H9 (cell line): Measurements from ENCODE around the gene PGS1. TPM values are rescaled to one million over a fixed set of nuclear protein-coding genes. Genes with fewer than 3 reads are reported as not detected.

Experiments
- DNase-seq: peaks from one replicate; pipeline ENCODE4 v3.0.0-alpha.2; 2017
- H2AFZ ChIP-seq: one replicate; pipeline ENCODE4 v1.6.1; 2013; ENCODE audit warnings: mild to moderate bottlenecking, low read length, control low read depth, moderate library complexity
- H2AK5ac ChIP-seq: 2 replicates; pipeline ENCODE4 v1.6.1; 2013; ENCODE audit warnings: low read length, control low read depth, mixed read lengths; ENCODE audit not compliant: insufficient read length
- H2BK120ac ChIP-seq: one replicate; pipeline ENCODE4 v1.6.1; 2013; ENCODE audit warnings: low read depth, mild to moderate bottlenecking, low read length, control low read depth, inconsistent platforms; ENCODE audit not compliant: poor library complexity, severe bottlenecking
- H2BK12ac ChIP-seq: 2 replicates; pipeline ENCODE4 v1.6.1; 2013; ENCODE audit warnings: low read length, control low read depth, mixed read lengths, low read depth; ENCODE audit not compliant: insufficient read length
- H2BK15ac ChIP-seq: 2 replicates; pipeline ENCODE4 v1.6.1; 2013; ENCODE audit warnings: low read depth, low read length, control low read depth
- H2BK20ac ChIP-seq: one replicate; pipeline ENCODE4 v1.6.1; 2013; ENCODE audit warnings: low read depth, mild to moderate bottlenecking, low read length, control low read depth, inconsistent platforms; ENCODE audit not compliant: poor library complexity, severe bottlenecking
- H2BK5ac ChIP-seq: 2 replicates; pipeline ENCODE4 v1.6.1; 2013; ENCODE audit warnings: low read length, control low read depth, mixed read lengths; ENCODE audit not compliant: insufficient read length
- H3K14ac ChIP-seq: 2 replicates; pipeline ENCODE4 v1.6.1; 2013; ENCODE audit warnings: low read length, control low read depth; ENCODE audit not compliant: insufficient read depth
- H3K18ac ChIP-seq: 2 replicates; pipeline ENCODE4 v1.6.1; 2013; ENCODE audit warnings: low read depth, mild to moderate bottlenecking, mixed read lengths, low read length, control low read depth; ENCODE audit not compliant: insufficient read length
- H3K23ac ChIP-seq: 2 replicates; pipeline ENCODE4 v1.6.1; 2013; ENCODE audit warnings: low read length, control low read depth, mixed read lengths, low read depth; ENCODE audit not compliant: insufficient read length
- H3K23me2 ChIP-seq: 2 replicates; pipeline ENCODE4 v1.6.1; 2013; ENCODE audit warnings: low read depth, mild to moderate bottlenecking, mixed read lengths, low read length, control low read depth; ENCODE audit not compliant: insufficient read length, poor library complexity, severe bottlenecking
- H3K27ac ChIP-seq: 2 replicates; pipeline ENCODE4 v1.5.1; 2013; ENCODE audit warnings: low read length, control low read depth, mixed read lengths, low read depth; ENCODE audit not compliant: insufficient read length
- H3K27me3 ChIP-seq: 2 replicates; pipeline ENCODE4 v1.6.1; 2013; ENCODE audit warnings: low read length, control low read depth, inconsistent platforms; ENCODE audit not compliant: insufficient read depth
- H3K4ac ChIP-seq: 2 replicates; pipeline ENCODE4 v1.6.1; 2013; ENCODE audit warnings: low read depth, mild to moderate bottlenecking, control low read depth, inconsistent platforms, low read length, moderate library complexity
- H3K4me1 ChIP-seq: 2 replicates; pipeline ENCODE4 v1.6.1; 2013; ENCODE audit warnings: low read length, control low read depth, inconsistent platforms; ENCODE audit not compliant: insufficient read depth
- H3K4me2 ChIP-seq: 2 replicates; pipeline ENCODE4 v1.6.1; 2013; ENCODE audit warnings: low read length, control low read depth, mixed read lengths; ENCODE audit not compliant: insufficient read length, insufficient read depth
- H3K56ac ChIP-seq: 2 replicates; pipeline ENCODE4 v1.6.1; 2013; ENCODE audit warnings: low read depth, mild to moderate bottlenecking, mixed read lengths, low read length, control low read depth; ENCODE audit not compliant: insufficient read length
- H3K79me1 ChIP-seq: 2 replicates; pipeline ENCODE4 v1.6.1; 2013; ENCODE audit warnings: low read depth, mild to moderate bottlenecking, moderate library complexity, low read length, control low read depth, inconsistent platforms; ENCODE audit not compliant: insufficient read depth, poor library complexity, severe bottlenecking
- H3K79me2 ChIP-seq: 2 replicates; pipeline ENCODE4 v1.6.1; 2013; ENCODE audit warnings: low read length, control low read depth, inconsistent platforms; ENCODE audit not compliant: insufficient read depth
- H3K9ac ChIP-seq: 2 replicates; pipeline ENCODE4 v1.6.1; 2013; ENCODE audit warnings: low read length, control low read depth, mixed read lengths; ENCODE audit not compliant: insufficient read length; ENCODE audit errors: extremely low read depth
- H3K9me3 ChIP-seq: one replicate; pipeline ENCODE4 v1.6.1; 2013; ENCODE audit warnings: low read depth, low read length, inconsistent platforms; ENCODE audit not compliant: control insufficient read depth
- H3T11ph ChIP-seq: one replicate; pipeline ENCODE4 v1.6.1; 2013; ENCODE audit warnings: mild to moderate bottlenecking, low read length, control low read depth, inconsistent platforms
- H4K20me1 ChIP-seq: one replicate; pipeline ENCODE4 v1.6.1; 2013; ENCODE audit not compliant: control insufficient read depth, insufficient read length, insufficient read depth
- H4K5ac ChIP-seq: 2 replicates; pipeline ENCODE4 v1.6.1; 2013; ENCODE audit warnings: low read depth, mild to moderate bottlenecking, mixed read lengths, low read length, control low read depth; ENCODE audit not compliant: insufficient read length
- H4K8ac ChIP-seq: replicated peaks from 2 replicates; pipeline ENCODE4 v1.6.1; 2013; ENCODE audit warnings: low read length, control low read depth, mixed read lengths, low read depth; ENCODE audit not compliant: insufficient read length
- H4K91ac ChIP-seq: 2 replicates; pipeline ENCODE4 v1.6.1; 2013; ENCODE audit warnings: low read depth, mild to moderate bottlenecking, moderate library complexity, mixed read lengths, low read length, control low read depth; ENCODE audit not compliant: insufficient read length
- H3K27ac Mint-ChIP-seq, 3 experiments: 2 replicates in 2 of 3; 3 replicates in 1 of 3; pipeline ENCODE4 v1.8.0; 2020 to 2021; ENCODE audit warnings: mixed read lengths in 3 of 3, mild to moderate bottlenecking in 1 of 3, moderate library complexity in 1 of 3
- H3K27me3 Mint-ChIP-seq: 2 replicates; pipeline ENCODE4 v1.8.0; 2021; ENCODE audit warnings: low read depth, mild to moderate bottlenecking, moderate library complexity, mixed read lengths
- H3K36me3 Mint-ChIP-seq, 3 experiments: 2 replicates in 2 of 3; 3 replicates in 1 of 3; pipeline ENCODE4 v1.8.0; 2020 to 2021; ENCODE audit warnings: low read depth in 3 of 3, mixed read lengths in 3 of 3; ENCODE audit not compliant: insufficient read depth in 1 of 3
- H3K4me1 Mint-ChIP-seq, 2 experiments: 2 replicates each; pipeline ENCODE4 v1.8.0; 2020; ENCODE audit warnings: mixed read lengths in 2 of 2
- H3K4me3 Mint-ChIP-seq, 2 experiments: 2 replicates in 1 of 2; 3 replicates in 1 of 2; pipeline ENCODE4 v1.8.0; 2020 to 2021; ENCODE audit warnings: mild to moderate bottlenecking in 2 of 2, mixed read lengths in 2 of 2, moderate library complexity in 1 of 2
- H3K9me3 Mint-ChIP-seq, 2 experiments: 2 replicates in 1 of 2; 3 replicates in 1 of 2; pipeline ENCODE4 v1.8.0; 2020; ENCODE audit warnings: mild to moderate bottlenecking in 2 of 2, mixed read lengths in 2 of 2, moderate library complexity in 1 of 2
- CTCF ChIP-seq: fragments of 200-600 bp; sonication (generic); conservative IDR thresholded peaks from 3 replicates; pipeline ENCODE4 v1.8.0; 2021; ENCODE audit warnings: antibody characterized with exemption, mild to moderate bottlenecking
- WGBS: extraction: QIAGEN DNeasy Blood & Tissue Kit; methylation state at CpG from one replicate; pipeline ENCODE4 v1.1.7; 2013; ENCODE audit warnings: missing lambda C conversion rate, low lambda C conversion rate, mixed read lengths; ENCODE audit not compliant: insufficient read length; ENCODE audit errors: extremely low coverage; 5-methylcytosine and 5-hydroxymethylcytosine counted together
- total RNA-seq: library from RNA; stranded (reverse); gene quantifications from 2 replicates; pipeline ENCODE4 v1.2.1, GENCODE V29; 2021

The PGS1 gene
- total RNA-seq, 1 experiment from 2014 or later, result 45.7 TPM

- no peak overlapping the region for H3K4me2 ChIP-seq
- no peak overlapping the region for H2BK12ac ChIP-seq
- Mint-ChIP-seq H3K27me3 (no peaks in the 10 kb centered on the region), H3K4me3 (no peak overlapping the region), H3K4me1 (peaks cover 0 to 3% of the 10 kb centered on the region in 2 experiments; a peak in 1 of 4 replicates), H3K27ac (no peak overlapping the region; a peak in 1 of 7 replicates), H3K9me3 (peaks cover 4 to 7% of the 10 kb centered on the region in 2 experiments; a peak in 3 of 5 replicates), H3K36me3 (peaks cover 0 to 6% (median 3%) of the 10 kb centered on the region in 3 experiments; a peak in 2 of 7 replicates)
- H3T11ph ChIP-seq, result no peak overlapping the region
- no peaks in the 10 kb centered on the region for H3K23me2 ChIP-seq
- H2BK15ac ChIP-seq, result no peak overlapping the region
- H3K14ac ChIP-seq, result no peak overlapping the region
- H3K23ac ChIP-seq, result no peak overlapping the region
- no peaks in the 10 kb centered on the region for H3K9me3 ChIP-seq
- no CpG with 5 or more reads among the region's 6 CpGs for WGBS
- no peak overlapping the region for H4K8ac ChIP-seq
- H2AK5ac ChIP-seq, result no peak overlapping the region
- H3K9ac ChIP-seq, result no peak overlapping the region
- H4K5ac ChIP-seq, result no peak overlapping the region
- H3K27ac ChIP-seq, result no peak overlapping the region
- H3K4ac ChIP-seq, result no peak overlapping the region
- DNase-seq, result no peak
- H3K79me2 ChIP-seq, result no peaks in the 10 kb centered on the region
- no peak overlapping the region for H2BK5ac ChIP-seq
- H3K79me1 ChIP-seq, result no peaks in the 10 kb centered on the region
- no peaks in the 10 kb centered on the region for H3K27me3 ChIP-seq
- no peak overlapping the region for H4K91ac ChIP-seq
- H4K20me1 ChIP-seq, result no peaks in the 10 kb centered on the region
- H2BK120ac ChIP-seq, result no peak overlapping the region
- TF ChIP-seq CTCF, result no peak
- no peak overlapping the region for H3K56ac ChIP-seq
- H2AFZ ChIP-seq, result no peak overlapping the region
- H2BK20ac ChIP-seq, result no peak overlapping the region
- no peaks in the 10 kb centered on the region; the same call in 1 of the 2 replicates for H3K4me1 ChIP-seq
- H3K18ac ChIP-seq, result no peak overlapping the region
Observed at GRCh38 chr17:78461799-78462053, 83.3 kb downstream of the PGS1 start.
